ENCODE measurements around the gene UBE2G1.
A peak's percentile ranks its signal among the peaks of the same experiment; 100 is the strongest.
"Not testable (repeated sequence)": the region's sequence is repeated elsewhere in the genome, so short reads cannot be mapped to it uniquely, and the experiment has no call there.

The UBE2G1 gene

DNA sequence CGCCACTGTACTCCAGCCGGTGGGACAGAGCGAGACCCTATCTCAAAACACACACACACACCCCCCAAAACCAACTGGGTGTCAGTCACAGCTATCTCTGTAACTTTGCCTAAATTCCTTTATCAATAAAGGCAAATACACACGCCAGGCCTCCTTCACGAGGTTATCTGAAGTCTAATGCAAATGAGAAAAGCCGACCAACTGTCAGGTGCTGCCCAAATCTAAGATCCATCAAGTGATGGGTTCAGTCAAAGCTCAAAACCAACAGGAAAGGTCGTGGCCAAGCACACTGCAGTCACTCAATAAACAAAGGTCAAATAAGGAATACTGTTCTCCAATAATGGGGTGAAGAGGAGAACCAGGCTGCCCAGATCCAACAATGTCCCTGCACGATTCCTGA lies 103.8 kb downstream of the UBE2G1 start:
- H3K4me3 ChIP-seq (ENCODE audit: low read depth, low read length): peak overlapping the region; percentile 89
- TF ChIP-seq, protein P1, sequence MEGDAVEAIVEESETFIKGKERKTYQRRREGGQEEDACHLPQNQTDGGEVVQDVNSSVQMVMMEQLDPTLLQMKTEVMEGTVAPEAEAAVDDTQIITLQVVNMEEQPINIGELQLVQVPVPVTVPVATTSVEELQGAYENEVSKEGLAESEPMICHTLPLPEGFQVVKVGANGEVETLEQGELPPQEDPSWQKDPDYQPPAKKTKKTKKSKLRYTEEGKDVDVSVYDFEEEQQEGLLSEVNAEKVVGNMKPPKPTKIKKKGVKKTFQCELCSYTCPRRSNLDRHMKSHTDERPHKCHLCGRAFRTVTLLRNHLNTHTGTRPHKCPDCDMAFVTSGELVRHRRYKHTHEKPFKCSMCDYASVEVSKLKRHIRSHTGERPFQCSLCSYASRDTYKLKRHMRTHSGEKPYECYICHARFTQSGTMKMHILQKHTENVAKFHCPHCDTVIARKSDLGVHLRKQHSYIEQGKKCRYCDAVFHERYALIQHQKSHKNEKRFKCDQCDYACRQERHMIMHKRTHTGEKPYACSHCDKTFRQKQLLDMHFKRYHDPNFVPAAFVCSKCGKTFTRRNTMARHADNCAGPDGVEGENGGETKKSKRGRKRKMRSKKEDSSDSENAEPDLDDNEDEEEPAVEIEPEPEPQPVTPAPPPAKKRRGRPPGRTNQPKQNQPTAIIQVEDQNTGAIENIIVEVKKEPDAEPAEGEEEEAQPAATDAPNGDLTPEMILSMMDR (IDR thresholded peaks at IDR 0.05; ENCODE audit: low read depth, low read length): no peak

- TF ChIP-seq, protein P1 (IDR thresholded peaks at IDR 0.05; ENCODE audit: low read depth, low read length): no peak
- no peak overlapping the region for H3K4me3 ChIP-seq (ENCODE audit: low read depth, low read length)
These were observed 105.0 kb downstream of the UBE2G1 start for GRCh38 chr17:4261452-4261851.

DNA sequence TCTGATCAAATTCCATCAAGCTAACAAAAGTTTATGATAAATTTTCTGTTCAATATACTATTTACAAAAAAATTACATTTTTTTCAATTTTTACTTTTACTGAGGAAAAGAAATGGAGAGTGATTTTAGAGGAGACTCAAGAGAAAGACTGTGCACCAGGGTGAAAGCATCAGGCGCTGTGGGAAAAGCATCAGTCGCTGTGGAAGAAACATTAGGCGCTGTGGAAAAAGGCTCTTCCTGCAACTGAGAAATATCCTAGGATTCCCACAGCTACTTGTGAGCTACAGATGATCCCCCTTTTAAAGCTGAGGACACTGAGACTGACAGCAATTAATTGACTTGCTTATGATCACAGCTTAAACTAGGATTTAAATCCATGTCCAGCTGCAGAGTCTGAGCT lies 107.6 kb downstream of the UBE2G1 start:
- no peak overlapping the region for H3K4me3 ChIP-seq (ENCODE audit: low read depth, low read length)
- TF ChIP-seq, protein P1 (IDR thresholded peaks at IDR 0.05; ENCODE audit: low read depth, low read length): no peak

DNA sequence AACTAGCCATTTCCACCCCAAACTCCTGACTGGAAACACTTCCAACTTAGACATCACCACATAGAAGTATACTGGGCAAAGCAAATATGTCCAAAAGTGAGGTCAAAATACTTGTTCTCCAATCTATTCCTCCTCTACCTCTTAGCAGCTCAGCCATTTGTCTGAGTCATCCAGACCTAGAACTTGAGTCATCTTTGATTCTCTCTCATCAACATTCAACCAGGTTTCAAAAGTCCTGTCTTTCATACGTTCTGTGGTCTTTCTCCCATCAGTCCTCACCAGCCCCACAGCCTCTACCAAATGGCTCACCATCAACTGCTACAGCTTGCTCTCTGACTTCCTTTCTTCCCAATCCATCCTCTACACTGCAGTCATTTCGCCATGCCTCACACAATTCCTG lies 109.5 kb downstream of the UBE2G1 start:
- TF ChIP-seq, protein P1 (IDR thresholded peaks at IDR 0.05; ENCODE audit: low read depth, low read length): no peak
- no peak overlapping the region for H3K4me3 ChIP-seq (ENCODE audit: low read depth, low read length)

GRCh38 chr17:4255271-4255670 lies 111.2 kb downstream of the UBE2G1 start:
- not testable (repeated sequence) for H3K4me3 ChIP-seq (ENCODE audit: low read depth, low read length)

- TF ChIP-seq, protein P1 (IDR thresholded peaks at IDR 0.05; ENCODE audit: low read depth, low read length): no peak
- H3K4me3 ChIP-seq (ENCODE audit: low read depth, low read length): no peak overlapping the region
These were observed 115.6 kb downstream of the UBE2G1 start for GRCh38 chr17:4250887-4251286.

GRCh38 chr17:4249452-4250029 lies 116.9 kb downstream of the UBE2G1 start:
- no peak overlapping the region for H3K4me3 ChIP-seq (ENCODE audit: low read depth, low read length)
- TF ChIP-seq, protein P1 (IDR thresholded peaks at IDR 0.05; ENCODE audit: low read depth, low read length): peak; percentile 58
